ENCODE data around the gene SEMA4D.

- TF ChIP-seq CTCF (IDR thresholded peaks at IDR 0.05; ENCODE audit: insufficient read depth, low read length), result no peak
- TF ChIP-seq REST (IDR thresholded peaks at IDR 0.05; ENCODE audit: insufficient replicate concordance, low read depth), result no peak
- no peak for TF ChIP-seq POLR2AphosphoS5 (IDR thresholded peaks at IDR 0.05; ENCODE audit: low read depth)
Observed at GRCh38 chr9:89422151-89422975, 75.5 kb downstream of the SEMA4D start.

Measured in HL-60 (cell line).